ENCODE data around the gene HOXB3.

- TF ChIP-seq POLR2A (IDR thresholded peaks at IDR 0.05) (no peak), CTCF (IDR thresholded peaks at IDR 0.05 in 8 of 11, conservative IDR thresholded peaks at IDR 0.05 in 3 of 11) (no peak)
Observed at GRCh38 chr17:48543854-48544348, 46.1 kb downstream of the HOXB3 start.

All from spleen (tissue), 7 donors.